Erythroblast (primary cell): ENCODE data around the gene ZNF714.
A peak's percentile ranks its signal among the peaks of the same experiment; 100 is the strongest.

Experiments
- DNase-seq, 2 experiments: peaks; one replicate each; lab custom pipeline; 2025; lab: John Stamatoyannopoulos, UW
- GATA1 ChIP-seq: IDR thresholded peaks from 2 replicates; pipeline ENCODE4 v1.6.1; 2011; ENCODE audit warnings: low read depth, mild to moderate bottlenecking, control low read depth, low read length, moderate library complexity
- POLR2A ChIP-seq: IDR thresholded peaks from 2 replicates; pipeline ENCODE4 v1.6.1; 2011; ENCODE audit warnings: mild to moderate bottlenecking, low read length

ZNF714 gene

GRCh38 chr19:21143428-21143827 is 61.4 kb downstream of the ZNF714 start:
- TF ChIP-seq GATA1 = no peak
- no peak for TF ChIP-seq POLR2A
- no peak for DNase-seq

GRCh38 chr19:21143854-21144253 is 61.9 kb downstream of the ZNF714 start:
- peak in 1 of 2 experiments; percentile 3 for DNase-seq

GRCh38 chr19:21147540-21147939 is 65.5 kb downstream of the ZNF714 start:
- DNase-seq = no peak
- TF ChIP-seq GATA1 = no peak
- TF ChIP-seq POLR2A = no peak

More at GRCh38 chr19:21143854-21144253, 61.9 kb downstream of the ZNF714 start:
- TF ChIP-seq POLR2A (no peak), GATA1 (no peak)

GRCh38 chr19:21148681-21149080 is 66.7 kb downstream of the ZNF714 start:
- no peak for DNase-seq
- TF ChIP-seq GATA1 (no peak), POLR2A (no peak)

- TF ChIP-seq POLR2A (no peak), GATA1 (no peak)
Measured at GRCh38 chr19:21149877-21150276, 67.9 kb downstream of the ZNF714 start.

GRCh38 chr19:21151460-21151859 is 69.5 kb downstream of the ZNF714 start:
- TF ChIP-seq POLR2A (no peak), GATA1 (no peak)
- peak in 1 of 2 experiments; percentile 5 for DNase-seq

More at GRCh38 chr19:21149877-21150276, 67.9 kb downstream of the ZNF714 start:
- no peak for DNase-seq

GRCh38 chr19:21158523-21159135 is 76.6 kb downstream of the ZNF714 start:
- no peak for DNase-seq
- TF ChIP-seq POLR2A (no peak), GATA1 (no peak)

GRCh38 chr19:21164541-21164940 is 82.5 kb downstream of the ZNF714 start:
- DNase-seq = no peak
- TF ChIP-seq POLR2A (no peak), GATA1 (no peak)

GRCh38 chr19:21166436-21166835 is 84.4 kb downstream of the ZNF714 start:
- DNase-seq = no peak
- TF ChIP-seq GATA1 = no peak
- no peak for TF ChIP-seq POLR2A
